Fibroblast of upper back skin (primary cell): ENCODE measurements around the gene PSME1.
A peak's percentile ranks its signal among the peaks of the same experiment; 100 is the strongest.

Source experiments
- DNase-seq: peaks from one replicate; pipeline ENCODE4 v3.0.0-alpha.2; 2013

PSME1 gene

GRCh38 chr14:24135834-24136683, at the start of gene PSME1:
Gene PSME1, plus strand, starts transcription at chr14:24136194. Its CDS starts 69 bp downstream, at chr14:24136263.
- DNase-seq = peak; percentile 82

DNA sequence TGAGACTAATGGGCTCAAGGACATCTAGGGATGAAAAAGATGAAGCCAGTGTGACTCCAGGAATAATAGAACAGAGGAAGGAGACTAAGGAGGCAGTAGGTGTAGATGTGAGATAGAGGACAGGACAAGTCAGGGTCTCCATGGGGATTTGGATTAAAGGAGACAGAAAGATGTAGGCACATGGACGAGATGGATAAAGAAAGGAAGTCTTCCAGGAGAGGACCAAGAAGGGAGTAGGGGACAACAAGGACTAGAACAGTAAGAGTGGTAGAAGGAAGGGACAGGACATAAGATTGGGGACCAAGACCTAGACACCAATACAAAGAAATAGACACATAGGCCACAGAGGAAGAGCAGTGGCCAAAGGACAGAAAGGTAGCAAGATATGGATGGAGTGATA, 49.0 kb upstream of the PSME1 start:
- no peak for DNase-seq

GRCh38 chr14:24088095-24088494, 47.9 kb upstream of the PSME1 start:
- DNase-seq = no peak

DNA sequence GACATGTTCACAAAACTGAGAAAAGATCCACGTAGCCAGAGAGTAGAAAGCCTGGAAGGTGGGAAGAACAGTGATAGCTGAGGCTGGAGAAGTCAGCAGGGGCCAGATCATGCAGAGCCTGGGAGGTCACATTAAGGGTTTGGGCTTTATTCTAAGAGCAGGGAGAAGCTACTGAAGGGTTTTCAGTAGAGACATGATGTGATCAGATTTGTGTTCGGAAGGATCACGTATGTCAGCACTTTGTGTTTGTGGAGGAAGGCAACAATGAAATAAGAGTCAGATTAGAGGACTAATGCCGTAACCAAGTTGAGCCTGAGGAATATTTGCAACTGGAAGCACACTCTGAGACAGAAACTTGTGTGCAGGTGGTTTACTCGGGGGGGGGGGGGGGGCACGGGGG, 46.1 kb upstream of the PSME1 start:
- no peak for DNase-seq

DNA sequence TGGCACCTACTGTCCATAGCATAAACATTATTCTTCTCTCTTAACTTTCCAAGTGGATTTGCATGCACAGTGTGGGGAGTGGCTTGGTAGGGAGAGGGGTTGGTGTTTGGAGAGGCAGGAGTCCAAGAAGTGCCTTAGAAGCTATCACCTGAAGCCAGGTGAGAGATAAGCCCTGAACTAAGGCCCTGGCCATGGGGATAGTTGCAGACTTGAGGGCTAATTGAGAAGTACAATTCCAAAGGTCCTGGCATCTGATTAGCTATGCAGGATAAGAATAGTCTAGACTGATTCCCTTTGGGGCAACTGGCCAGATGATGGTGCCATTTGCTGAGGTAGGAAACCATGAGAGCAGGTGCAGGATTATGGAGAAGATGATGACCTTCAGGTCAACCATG, 43.9 kb upstream of the PSME1 start:
- no peak for DNase-seq

DNA sequence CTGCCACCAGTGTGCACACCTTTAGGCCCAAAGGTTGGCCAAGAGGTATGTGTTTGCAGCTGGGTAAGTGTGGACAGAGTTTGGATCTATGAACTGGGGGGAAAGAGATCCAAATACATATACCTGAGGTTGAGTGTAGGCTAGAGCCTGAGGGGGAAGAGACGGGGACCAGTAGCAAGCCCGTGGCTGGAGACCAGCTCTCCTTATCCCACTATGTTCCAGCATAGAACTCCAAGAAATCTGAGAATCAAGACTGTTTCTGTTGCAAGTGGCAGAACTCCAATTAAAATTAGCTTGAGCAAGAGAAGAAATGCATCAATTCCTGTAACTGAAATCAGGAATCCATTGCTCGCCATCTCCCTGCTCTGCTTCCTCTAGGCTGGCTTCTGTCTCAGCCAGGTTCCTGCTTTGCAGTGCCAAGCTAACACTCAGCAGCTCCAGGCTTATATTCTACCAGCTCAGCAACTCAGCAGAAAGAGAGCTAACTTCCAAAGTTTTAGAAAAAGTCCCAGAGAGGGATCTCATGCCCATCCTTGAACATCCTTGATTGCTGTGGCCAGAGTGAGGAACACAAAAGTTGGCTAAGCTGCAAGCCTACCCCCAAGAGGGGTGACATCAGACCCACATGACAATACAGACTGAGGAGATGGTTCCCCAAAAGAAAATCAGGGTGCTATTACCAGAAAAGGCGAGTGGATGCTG, 43.3 kb upstream of the PSME1 start:
- DNase-seq = no peak

DNA sequence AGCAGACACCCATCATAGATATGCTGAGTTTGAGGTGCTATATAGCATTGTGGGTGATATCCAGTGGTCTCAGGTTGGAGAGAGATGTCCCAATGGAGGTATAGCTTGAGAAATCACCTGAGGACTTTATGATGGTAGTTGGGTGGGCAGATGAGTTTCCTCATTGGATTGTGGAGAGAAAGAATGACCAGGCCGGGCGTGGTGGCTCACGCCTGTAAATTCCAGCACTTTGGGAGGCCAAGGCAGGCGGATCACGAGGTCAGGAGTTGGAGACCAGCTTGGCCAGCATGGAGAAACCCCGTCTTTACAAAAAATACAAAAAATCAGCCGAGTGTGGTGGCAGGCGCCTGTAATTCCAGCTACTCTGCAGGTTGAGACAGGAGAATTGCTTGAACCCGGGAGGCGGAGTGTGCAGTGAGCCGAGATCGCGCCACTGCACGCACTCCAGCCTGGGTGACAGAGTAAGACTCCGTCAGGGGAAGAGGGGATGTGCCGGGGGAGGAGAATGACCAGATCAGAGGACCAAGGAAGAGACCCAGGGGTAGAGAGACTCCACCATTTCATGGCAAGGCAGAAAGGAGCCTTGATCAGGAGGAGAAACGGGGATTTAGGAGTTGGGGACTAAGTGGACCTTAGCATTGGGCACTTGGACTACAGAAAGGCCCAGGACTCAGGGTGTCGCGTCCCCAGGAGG, 42.6 kb upstream of the PSME1 start:
- no peak for DNase-seq

DNA sequence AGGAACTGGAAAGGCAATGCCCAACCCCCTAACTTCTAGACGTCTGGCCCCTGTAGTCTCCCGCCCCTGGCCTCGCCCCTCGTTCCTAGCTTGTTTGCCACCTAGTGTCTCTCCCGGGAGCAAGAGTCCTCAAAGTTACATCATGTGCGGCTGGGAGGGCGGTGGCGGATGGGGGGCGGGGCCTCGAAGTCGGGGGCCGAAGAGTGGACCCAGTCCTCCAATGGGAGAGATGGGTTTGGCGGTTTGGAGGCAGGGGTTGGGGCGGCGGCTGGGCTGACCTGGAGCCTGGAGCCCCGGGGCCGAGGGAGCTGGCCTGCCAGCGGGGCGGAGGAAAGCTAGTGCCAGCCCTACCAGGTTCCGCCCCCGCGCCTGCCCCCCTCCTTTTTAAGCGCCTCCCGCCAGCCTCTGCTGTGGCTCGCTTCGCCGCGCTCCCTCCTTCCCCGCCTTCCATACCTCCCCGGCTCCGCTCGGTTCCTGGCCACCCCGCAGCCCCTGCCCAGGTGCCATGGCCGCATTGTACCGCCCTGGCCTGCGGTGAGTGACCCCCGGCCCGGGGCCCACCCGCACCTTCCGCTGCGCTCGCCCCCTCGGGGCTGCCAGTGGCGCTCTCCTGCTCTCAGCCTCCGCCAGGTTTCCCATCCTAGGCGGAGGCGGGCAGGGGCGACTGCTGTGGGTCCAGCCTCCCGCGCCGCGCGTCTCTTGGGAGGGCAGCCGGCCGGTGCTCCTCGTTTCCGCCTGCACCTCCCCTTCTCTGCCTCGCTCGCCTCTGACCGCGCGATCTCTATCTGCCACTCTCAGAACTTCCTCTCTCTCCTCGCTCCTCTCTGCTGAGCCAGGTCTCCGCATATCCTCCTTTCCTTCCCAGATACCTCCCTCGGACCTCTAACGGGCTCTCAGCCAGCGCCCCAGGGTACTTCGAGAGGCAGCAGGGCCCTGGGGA, 41.8 kb upstream of the PSME1 start, which contains the start of gene PCK2:
Gene PCK2 (plus strand): TSS at position 411 of the 940 bp plus-strand sequence. CDS start 95 bp downstream, at position 506.
- DNase-seq = peak; percentile 98

- no peak for DNase-seq
These were observed 41.1 kb upstream of the PSME1 start for GRCh38 chr14:24094841-24095270.

GRCh38 chr14:24095271-24096068, 40.5 kb upstream of the PSME1 start:
- peak; percentile 61 for DNase-seq

GRCh38 chr14:24096545-24097181, 39.3 kb upstream of the PSME1 start:
- no peak for DNase-seq

DNA sequence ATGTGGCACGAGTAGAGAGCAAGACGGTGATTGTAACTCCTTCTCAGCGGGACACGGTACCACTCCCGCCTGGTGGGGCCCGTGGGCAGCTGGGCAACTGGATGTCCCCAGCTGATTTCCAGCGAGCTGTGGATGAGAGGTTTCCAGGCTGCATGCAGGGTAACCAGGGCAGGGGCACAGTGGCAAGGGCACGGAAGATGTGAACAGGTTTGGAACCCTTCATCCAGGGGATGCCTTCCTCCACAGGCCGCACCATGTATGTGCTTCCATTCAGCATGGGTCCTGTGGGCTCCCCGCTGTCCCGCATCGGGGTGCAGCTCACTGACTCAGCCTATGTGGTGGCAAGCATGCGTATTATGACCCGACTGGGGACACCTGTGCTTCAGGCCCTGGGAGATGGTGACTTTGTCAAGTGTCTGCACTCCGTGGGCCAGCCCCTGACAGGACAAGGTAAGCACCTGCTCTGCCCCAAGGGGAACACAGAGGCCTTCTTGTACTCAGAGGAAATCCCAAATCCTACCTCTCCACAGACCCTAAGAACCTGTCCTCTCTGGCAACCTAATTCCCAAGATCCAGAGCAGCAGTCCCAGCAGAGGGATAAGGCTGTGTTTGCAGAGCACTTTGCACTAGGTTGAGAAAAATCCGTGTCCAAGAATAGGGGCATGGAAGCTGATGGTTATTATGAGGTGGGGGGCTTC, 37.6 kb upstream of the PSME1 start:
- DNase-seq = no peak

DNA sequence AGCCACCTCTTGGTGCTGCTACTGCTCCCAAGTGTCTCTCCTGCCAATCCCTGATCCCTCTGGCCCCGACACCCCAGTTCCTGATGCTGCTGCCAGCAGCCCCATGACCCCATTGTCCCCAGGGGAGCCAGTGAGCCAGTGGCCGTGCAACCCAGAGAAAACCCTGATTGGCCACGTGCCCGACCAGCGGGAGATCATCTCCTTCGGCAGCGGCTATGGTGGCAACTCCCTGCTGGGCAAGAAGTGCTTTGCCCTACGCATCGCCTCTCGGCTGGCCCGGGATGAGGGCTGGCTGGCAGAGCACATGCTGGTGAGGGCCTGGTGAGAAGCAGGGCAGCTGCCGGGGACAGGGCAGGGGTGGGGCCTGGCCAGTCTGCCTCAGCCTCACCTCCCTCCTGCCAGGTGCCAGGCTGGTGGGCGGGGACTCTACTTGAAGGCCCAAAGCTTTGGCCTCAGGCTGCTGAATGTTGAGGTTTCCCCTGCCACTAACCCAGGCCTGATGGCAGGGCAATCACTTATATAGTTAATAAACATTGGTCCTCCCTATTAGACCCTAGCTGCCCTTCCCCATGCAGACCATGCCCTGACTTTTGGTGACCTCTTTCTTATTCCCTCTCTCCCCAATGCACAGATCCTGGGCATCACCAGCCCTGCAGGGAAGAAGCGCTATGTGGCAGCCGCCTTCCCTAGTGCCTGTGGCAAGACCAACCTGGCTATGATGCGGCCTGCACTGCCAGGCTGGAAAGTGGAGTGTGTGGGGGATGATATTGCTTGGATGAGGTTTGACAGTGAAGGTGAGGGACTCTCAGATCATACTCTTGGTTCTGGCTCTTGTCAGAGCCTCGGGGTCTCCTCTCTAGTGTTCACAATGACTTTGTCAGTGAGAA, 36.8 kb upstream of the PSME1 start:
- DNase-seq = no peak

GRCh38 chr14:24100197-24100981, 35.6 kb upstream of the PSME1 start:
- DNase-seq = no peak

DNA sequence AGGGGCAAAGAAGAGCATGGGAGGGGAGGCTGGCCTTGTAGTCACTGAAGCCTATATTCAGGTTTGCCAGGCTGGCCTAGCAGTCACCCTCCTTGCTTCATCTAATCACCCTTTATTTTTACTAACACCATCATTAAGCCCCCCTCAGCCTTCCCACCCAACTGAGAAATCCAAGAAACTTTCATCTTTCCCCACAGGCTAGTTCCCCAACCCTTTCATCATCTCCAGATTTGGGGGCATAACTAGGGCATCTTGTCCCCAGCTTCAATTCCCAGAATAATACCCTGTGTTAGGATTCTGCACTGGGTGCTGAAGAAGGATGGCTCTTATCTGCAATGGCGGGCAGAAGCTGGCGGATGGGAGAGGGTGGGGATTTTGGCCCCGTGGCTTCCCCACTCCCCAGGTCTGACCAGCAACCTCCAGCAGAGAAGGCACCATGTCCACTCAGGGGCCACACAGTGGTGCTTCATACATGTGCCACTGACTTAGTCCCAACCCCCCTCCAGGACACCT, 35.0 kb upstream of the PSME1 start:
- no peak for DNase-seq

DNA sequence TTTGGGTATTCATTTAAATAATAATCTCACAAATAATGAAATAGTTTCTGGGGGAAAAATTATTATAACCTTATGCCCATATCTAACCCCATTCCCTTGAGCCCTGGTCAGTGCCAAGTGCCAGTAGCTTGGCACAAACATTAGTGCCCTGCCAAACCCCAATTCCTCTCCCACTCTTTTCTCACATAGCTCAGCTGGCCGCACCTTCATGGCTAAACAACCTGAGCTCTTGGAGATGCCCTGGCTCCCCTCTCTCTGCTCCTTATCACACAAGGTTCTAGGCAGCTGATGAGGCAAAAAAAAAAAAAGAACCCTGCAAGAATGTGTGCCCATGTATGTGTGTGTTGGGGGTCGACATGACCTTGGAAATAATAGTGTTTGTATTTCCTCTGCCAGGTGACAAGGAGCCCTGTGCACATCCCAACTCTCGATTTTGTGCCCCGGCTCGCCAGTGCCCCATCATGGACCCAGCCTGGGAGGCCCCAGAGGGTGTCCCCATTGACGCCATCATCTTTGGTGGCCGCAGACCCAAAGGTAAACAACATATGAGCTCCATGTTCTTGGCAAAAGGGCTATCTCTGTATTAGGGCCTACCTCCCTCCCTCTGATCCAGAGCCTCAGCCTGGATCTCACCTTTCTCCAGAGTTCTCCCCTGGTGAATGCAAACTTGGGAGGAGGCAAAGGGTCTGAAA, 33.5 kb upstream of the PSME1 start:
- DNase-seq = no peak

- no peak for DNase-seq
These were observed 32.5 kb upstream of the PSME1 start for GRCh38 chr14:24103451-24103850.
